Hematopoietic multipotent progenitor cell treated with erythropoietin and hydrocortisone succinate and interleukin-3 and kit ligand, for 17 days (in vitro differentiated cells): ENCODE data around the gene PTGS2.
"Not testable (repeated sequence)": the region's sequence is repeated elsewhere in the genome, so short reads cannot be mapped to it uniquely, and the experiment has no call there.

Experiments used
- DNase-seq: peaks from one replicate; pipeline ENCODE4 v3.0.0-alpha.2; 2015; ENCODE audit warnings: low spot score

PTGS2 gene

GRCh38 chr1:186670297-186671135 is 9.7 kb downstream of the PTGS2 start:
- DNase-seq, result no peak

GRCh38 chr1:186669784-186670183 is 10.4 kb downstream of the PTGS2 start:
- DNase-seq, result not testable (repeated sequence)

- not testable (repeated sequence) for DNase-seq
Observed at GRCh38 chr1:186664217-186664616, 16.0 kb downstream of the PTGS2 start.

GRCh38 chr1:186662752-186663151 is 17.5 kb downstream of the PTGS2 start:
- no peak for DNase-seq

- no peak for DNase-seq
Observed at GRCh38 chr1:186659890-186660341, 20.3 kb downstream of the PTGS2 start.

GRCh38 chr1:186658999-186659398 is 21.2 kb downstream of the PTGS2 start:
- DNase-seq, result no peak

GRCh38 chr1:186657481-186657880 is 22.7 kb downstream of the PTGS2 start:
- DNase-seq, result no peak

GRCh38 chr1:186655876-186656275 is 24.3 kb downstream of the PTGS2 start:
- DNase-seq, result no peak

GRCh38 chr1:186654741-186655140 is 25.5 kb downstream of the PTGS2 start:
- DNase-seq, result no peak

- no peak for DNase-seq
Observed at GRCh38 chr1:186653312-186653711, 26.9 kb downstream of the PTGS2 start.

GRCh38 chr1:186648613-186649012 is 31.6 kb downstream of the PTGS2 start:
- DNase-seq, result no peak

- not testable (repeated sequence) for DNase-seq
Observed at GRCh38 chr1:186647985-186648384, 32.2 kb downstream of the PTGS2 start.

- DNase-seq, result no peak
Observed at GRCh38 chr1:186643614-186644013, 36.6 kb downstream of the PTGS2 start.

GRCh38 chr1:186637567-186637966 is 42.7 kb downstream of the PTGS2 start:
- not testable (repeated sequence) for DNase-seq

GRCh38 chr1:186636786-186637185 is 43.4 kb downstream of the PTGS2 start:
- DNase-seq, result no peak

GRCh38 chr1:186634511-186634910 is 45.7 kb downstream of the PTGS2 start:
- no peak for DNase-seq

GRCh38 chr1:186633116-186633515 is 47.1 kb downstream of the PTGS2 start:
- DNase-seq, result no peak

GRCh38 chr1:186629341-186629740 is 50.9 kb downstream of the PTGS2 start:
- DNase-seq, result no peak

- no peak for DNase-seq
Observed at GRCh38 chr1:186628910-186629309, 51.3 kb downstream of the PTGS2 start.

- no peak for DNase-seq
Observed at GRCh38 chr1:186627019-186627418, 53.2 kb downstream of the PTGS2 start.

GRCh38 chr1:186626356-186626932 is 53.8 kb downstream of the PTGS2 start:
- no peak for DNase-seq

- no peak for DNase-seq
Observed at GRCh38 chr1:186623551-186623950, 56.7 kb downstream of the PTGS2 start.
